Keratinocyte (primary cell): ENCODE measurements around the gene MARCHF3. TPM values are rescaled to one million over a fixed set of nuclear protein-coding genes. Genes with fewer than 3 reads are reported as not detected.

ENCODE experiments used
- DNase-seq: peaks from one replicate; pipeline ENCODE4 v3.0.0-alpha.2; 2011; ENCODE audit warnings: low read depth, missing footprints, low spot score
- FAIRE-seq: peaks from 2 replicates; lab custom pipeline; 2011; peaks lifted over from hg19 to GRCh38; lab: Jason Lieb, UNC
- H2AFZ ChIP-seq: 2 replicates; pipeline ENCODE4 v1.6.0; 2012; ENCODE audit warnings: low read length, control low read depth, inconsistent platforms; ENCODE audit not compliant: control insufficient read depth
- H3K27ac ChIP-seq: 2 replicates; pipeline ENCODE4 v1.5.1; 2011; ENCODE audit warnings: low read length; ENCODE audit not compliant: control insufficient read depth, insufficient read depth
- H3K27me3 ChIP-seq: 3 replicates; pipeline ENCODE4 v1.6.0; 2011; ENCODE audit warnings: low read length; ENCODE audit not compliant: control insufficient read depth, insufficient read depth; ENCODE audit errors: extremely low read depth
- H3K36me3 ChIP-seq, 2 experiments: 2 replicates in 1 of 2; 3 replicates in 1 of 2; pipeline ENCODE4 v1.5.1; 2011; ENCODE audit warnings: low read length in 2 of 2, mild to moderate bottlenecking in 1 of 2; ENCODE audit not compliant: control insufficient read depth in 2 of 2, insufficient read depth in 2 of 2; ENCODE audit errors: extremely low read depth in 1 of 2
- H3K4me1 ChIP-seq: 3 replicates; pipeline ENCODE4 v1.5.1; 2011; ENCODE audit warnings: low read length; ENCODE audit not compliant: control insufficient read depth, insufficient read depth; ENCODE audit errors: extremely low read depth
- H3K4me2 ChIP-seq: 3 replicates; pipeline ENCODE4 v1.6.0; 2011; ENCODE audit warnings: low read depth, low read length; ENCODE audit not compliant: control insufficient read depth, insufficient read depth; ENCODE audit errors: extremely low read depth
- H3K4me3 ChIP-seq, 3 experiments: fragments of 200-600 bp in 1 of 3; sonication (generic) in 1 of 3; 2 replicates in 2 of 3; 3 replicates in 1 of 3; pipeline ENCODE4 v1.5.1; 2011 to 2016; ENCODE audit warnings: low read length in 3 of 3, mild to moderate bottlenecking in 3 of 3, control low read depth in 2 of 3, inconsistent platforms in 1 of 3, low read depth in 1 of 3, mixed read lengths in 1 of 3, mixed run types in 1 of 3, moderate library complexity in 1 of 3; ENCODE audit not compliant: control insufficient read depth in 2 of 3, insufficient read depth in 2 of 3; ENCODE audit errors: extremely low read depth in 1 of 3
- H3K79me2 ChIP-seq: 2 replicates; pipeline ENCODE4 v1.6.0; 2012; ENCODE audit warnings: low read length; ENCODE audit not compliant: control insufficient read depth, insufficient read depth
- H3K9ac ChIP-seq: 3 replicates; pipeline ENCODE4 v1.6.0; 2011; ENCODE audit warnings: low read length; ENCODE audit not compliant: control insufficient read depth, insufficient read depth; ENCODE audit errors: extremely low read depth
- H3K9me1 ChIP-seq: 3 replicates; pipeline ENCODE4 v1.6.0; 2011; ENCODE audit warnings: low read length; ENCODE audit not compliant: control insufficient read depth, insufficient read depth; ENCODE audit errors: extremely low read depth
- H3K9me3 ChIP-seq: 2 replicates; pipeline ENCODE4 v1.5.1; 2012; ENCODE audit warnings: low read depth, low read length; ENCODE audit not compliant: control insufficient read depth
- H4K20me1 ChIP-seq: 3 replicates; pipeline ENCODE4 v1.6.0; 2011; ENCODE audit warnings: low read length; ENCODE audit not compliant: control insufficient read depth, insufficient read depth; ENCODE audit errors: extremely low read depth
- CTCF ChIP-seq, 3 experiments: IDR thresholded peaks in 1 of 3; conservative IDR thresholded peaks in 1 of 3; optimal IDR thresholded peaks in 1 of 3; 2 replicates in 2 of 3; 3 replicates in 1 of 3; pipeline versions ENCODE3 to v1.5.1; 2011; ENCODE audit warnings: low read length in 3 of 3, mild to moderate bottlenecking in 3 of 3, moderate library complexity in 2 of 3, control low read depth in 1 of 3, inconsistent platforms in 1 of 3; ENCODE audit not compliant: insufficient read depth in 2 of 3; ENCODE audit errors: extremely low read depth in 1 of 3
- EZH2 ChIP-seq: IDR thresholded peaks from one replicate; pipeline ENCODE4 v1.6.1; 2012; ENCODE audit warnings: inconsistent platforms, mild to moderate bottlenecking, low read length, moderate library complexity
- dilution Hi-C: fragments of 300-500 bp; cut with MboI; formaldehyde crosslinking; loops from one replicate; pipeline ENCODE4 v1.7.0; 2020; ENCODE audit warnings: low sequenced_read_pairs; ENCODE audit not compliant: extremely low pct_ligation_motif_present
- polyA plus RNA-seq, 5 experiments: library from polyadenylated mRNA; depleted of rRNA in 3 of 5; stranded (reverse) in 3 of 5; stranded (forward) in 1 of 5; unstranded in 1 of 5; fragments of >200 nt; gene quantifications; 1 replicate in 1 of 5; 2 replicates in 3 of 5; 3 replicates in 1 of 5; pipeline versions ENCODE4 v1.2.1 to v1.2.3, GENCODE V29; 2011 to 2012; ENCODE audit warnings: missing spikeins in 2 of 5, low read depth in 1 of 5, low replicate concordance in 1 of 5

MARCHF3 gene
- polyA plus RNA-seq, 1 donor (not counting 4 experiments of a cell fraction or from before 2014, with no cell fraction given) = 0.45 TPM

- H3K9ac ChIP-seq = no peak overlapping the region
- no peaks in the 10 kb centered on the region for H3K79me2 ChIP-seq
- H3K27ac ChIP-seq = no peak overlapping the region
- no peaks in the 10 kb centered on the region for H3K36me3 ChIP-seq
- DNase-seq (no peak), FAIRE-seq (no peak)
- no peak overlapping the region for H3K4me2 ChIP-seq
- TF ChIP-seq EZH2 (no peak), CTCF (optimal IDR thresholded peaks at IDR 0.05 in 1 of 3, IDR thresholded peaks at IDR 0.05 in 1 of 3, conservative IDR thresholded peaks at IDR 0.05 in 1 of 3; ENCODE audit: extremely low read depth in 1 of 3, insufficient read depth in 2 of 3, low read length in 3 of 3) (no peak)
- no peaks in the 10 kb centered on the region for H3K27me3 ChIP-seq
- H3K4me1 ChIP-seq = no peaks in the 10 kb centered on the region
- H4K20me1 ChIP-seq = no peaks in the 10 kb centered on the region
- no peaks in the 10 kb centered on the region for H3K9me3 ChIP-seq
- dilution Hi-C loops = no loop called here
- no peaks in the 10 kb centered on the region for H3K9me1 ChIP-seq
- no peak overlapping the region for H3K4me3 ChIP-seq
- H2AFZ ChIP-seq = no peak overlapping the region
Measured at GRCh38 chr5:126936775-126937418, 93.5 kb downstream of the MARCHF3 start.

- Histone ChIP-seq H3K36me3 (no peaks in the 10 kb centered on the region), H3K27ac (no peak overlapping the region), H3K9me3 (no peaks in the 10 kb centered on the region), H2AFZ (no peak overlapping the region), H3K4me2 (no peak overlapping the region), H3K27me3 (no peaks in the 10 kb centered on the region), H3K4me1 (no peaks in the 10 kb centered on the region), H3K79me2 (no peaks in the 10 kb centered on the region), H4K20me1 (no peaks in the 10 kb centered on the region), H3K9ac (no peak overlapping the region), H3K9me1 (no peaks in the 10 kb centered on the region), H3K4me3 (no peak overlapping the region)
- no peak for TF ChIP-seq EZH2
- no peak for TF ChIP-seq CTCF (optimal IDR thresholded peaks at IDR 0.05 in 1 of 3, IDR thresholded peaks at IDR 0.05 in 1 of 3, conservative IDR thresholded peaks at IDR 0.05 in 1 of 3; ENCODE audit: extremely low read depth in 1 of 3, insufficient read depth in 2 of 3, low read length in 3 of 3)
- DNase-seq = no peak
- dilution Hi-C loops = no loop called here
- FAIRE-seq = no peak
Measured at GRCh38 chr5:126931963-126932660, 98.2 kb downstream of the MARCHF3 start.
